ENCODE results near the gene CCNE1.

CCNE1 gene

DNA sequence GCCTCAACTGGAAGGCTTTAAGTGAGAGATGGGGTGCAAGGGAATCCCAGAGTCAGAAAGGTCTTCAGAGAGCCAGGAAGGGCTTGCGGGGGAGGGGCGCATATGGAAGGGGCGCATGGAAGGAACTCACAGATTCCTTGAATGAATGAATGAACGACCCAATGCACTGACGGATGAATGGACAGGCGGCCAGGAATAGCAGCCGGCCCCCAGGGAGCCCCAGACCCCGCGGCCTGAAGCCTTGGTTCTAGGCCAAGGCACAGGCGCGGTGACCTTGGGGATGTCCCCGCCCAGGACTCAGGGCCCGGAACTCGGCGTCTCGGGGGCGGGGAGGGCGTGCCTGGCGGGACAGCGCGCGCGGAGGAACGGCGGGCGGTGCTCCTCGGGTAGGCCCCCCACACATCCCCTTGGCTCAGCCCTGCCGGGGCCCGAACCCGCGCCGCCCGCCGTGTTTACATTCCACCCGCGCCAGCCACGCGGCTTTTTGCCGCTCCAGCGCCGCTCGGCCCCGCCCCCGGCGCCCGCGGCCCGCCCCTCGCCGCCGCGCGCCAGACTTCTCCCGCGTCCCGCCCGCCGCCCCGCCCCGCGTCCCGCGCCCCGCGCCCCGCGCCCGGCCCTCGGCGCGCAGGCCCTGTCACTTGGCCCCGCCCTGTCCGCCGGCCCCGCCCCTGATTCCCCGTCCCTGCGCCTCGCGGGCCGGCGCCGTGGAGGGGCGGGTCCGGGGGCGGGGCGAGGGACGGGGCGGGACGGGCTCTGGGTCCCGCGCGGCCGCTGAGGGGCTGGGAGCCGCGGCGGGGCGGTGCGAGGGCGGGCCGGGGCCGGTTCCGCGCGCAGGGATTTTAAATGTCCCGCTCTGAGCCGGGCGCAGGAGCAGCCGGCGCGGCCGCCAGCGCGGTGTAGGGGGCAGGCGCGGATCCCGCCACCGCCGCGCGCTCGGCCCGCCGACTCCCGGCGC lies at the start of gene CCNE1:
TSS of gene CCNE1 (plus strand) at position 867 of the 955 bp plus-strand sequence. CDS start 565 bp downstream, outside the sequence.
- DNase-seq (ENCODE audit: low spot score): peak; percentile 93

DNA sequence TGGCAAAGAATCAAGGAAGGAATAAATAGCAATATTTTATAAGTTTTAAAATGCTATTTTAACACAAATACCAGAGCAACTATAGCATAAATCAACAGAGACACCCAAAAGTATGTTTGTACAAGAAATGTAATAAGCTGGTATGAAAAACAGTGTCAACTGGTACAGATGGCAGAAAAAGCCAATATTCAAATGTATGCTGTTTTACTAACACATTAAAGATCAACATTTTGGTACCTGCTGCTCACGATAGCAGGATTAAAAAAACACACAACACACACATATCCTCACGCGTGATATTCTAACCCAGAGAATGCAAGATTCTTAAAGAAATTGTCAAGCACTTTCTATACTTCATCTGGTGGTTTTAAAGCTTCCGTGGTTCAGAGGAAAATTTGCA lies 48.6 kb upstream of the CCNE1 start:
- no peak for DNase-seq (ENCODE audit: low spot score)

- DNase-seq (ENCODE audit: low spot score): no peak
Measured at GRCh38 chr19:29764361-29764760, 47.4 kb upstream of the CCNE1 start.

- no peak for DNase-seq (ENCODE audit: low spot score)
Measured at GRCh38 chr19:29766100-29766499, 45.7 kb upstream of the CCNE1 start.

- no peak for DNase-seq (ENCODE audit: low spot score)
Measured at GRCh38 chr19:29767039-29767735, 44.6 kb upstream of the CCNE1 start.

DNA sequence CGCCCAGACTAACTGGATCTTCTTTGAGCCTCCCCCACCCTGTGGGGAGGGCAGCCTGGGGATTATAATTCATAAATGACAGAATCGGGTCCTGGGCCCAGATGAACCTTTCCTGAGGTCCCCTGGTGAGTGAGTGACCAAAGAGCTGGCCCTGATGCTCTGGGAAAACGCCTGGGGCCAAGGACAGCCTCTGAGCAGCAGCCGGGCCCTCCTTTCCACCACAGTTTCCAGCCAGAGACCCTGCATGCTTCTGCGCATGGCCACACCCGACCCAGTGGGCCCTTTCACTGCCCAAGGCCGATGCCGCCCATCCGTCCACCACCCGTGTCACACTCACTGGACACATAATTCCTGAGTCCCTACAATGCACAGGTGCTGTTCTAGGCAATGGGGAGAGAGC lies 43.6 kb upstream of the CCNE1 start:
- no peak for DNase-seq (ENCODE audit: low spot score)

DNA sequence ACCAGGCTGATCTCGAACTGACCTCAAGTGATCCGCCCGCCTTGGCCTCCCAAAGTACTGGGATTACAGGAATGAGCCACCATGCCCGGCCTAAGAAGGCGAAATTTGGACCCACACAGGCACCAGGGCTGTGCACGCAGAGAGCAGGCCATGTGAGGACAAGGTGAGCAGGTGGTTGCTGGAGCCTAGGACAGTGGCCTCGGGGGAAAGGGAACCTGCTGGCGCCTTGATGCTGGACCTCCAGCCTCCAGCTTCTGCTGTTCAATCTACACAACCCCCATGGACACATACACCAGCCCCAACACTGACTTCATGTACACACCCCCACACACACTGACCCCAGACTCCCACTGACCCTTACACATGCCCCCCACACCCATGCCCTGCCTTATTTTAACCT lies 41.8 kb upstream of the CCNE1 start:
- no peak for DNase-seq (ENCODE audit: low spot score)

GRCh38 chr19:29770648-29771047 lies 41.1 kb upstream of the CCNE1 start:
- no peak for DNase-seq (ENCODE audit: low spot score)

DNA sequence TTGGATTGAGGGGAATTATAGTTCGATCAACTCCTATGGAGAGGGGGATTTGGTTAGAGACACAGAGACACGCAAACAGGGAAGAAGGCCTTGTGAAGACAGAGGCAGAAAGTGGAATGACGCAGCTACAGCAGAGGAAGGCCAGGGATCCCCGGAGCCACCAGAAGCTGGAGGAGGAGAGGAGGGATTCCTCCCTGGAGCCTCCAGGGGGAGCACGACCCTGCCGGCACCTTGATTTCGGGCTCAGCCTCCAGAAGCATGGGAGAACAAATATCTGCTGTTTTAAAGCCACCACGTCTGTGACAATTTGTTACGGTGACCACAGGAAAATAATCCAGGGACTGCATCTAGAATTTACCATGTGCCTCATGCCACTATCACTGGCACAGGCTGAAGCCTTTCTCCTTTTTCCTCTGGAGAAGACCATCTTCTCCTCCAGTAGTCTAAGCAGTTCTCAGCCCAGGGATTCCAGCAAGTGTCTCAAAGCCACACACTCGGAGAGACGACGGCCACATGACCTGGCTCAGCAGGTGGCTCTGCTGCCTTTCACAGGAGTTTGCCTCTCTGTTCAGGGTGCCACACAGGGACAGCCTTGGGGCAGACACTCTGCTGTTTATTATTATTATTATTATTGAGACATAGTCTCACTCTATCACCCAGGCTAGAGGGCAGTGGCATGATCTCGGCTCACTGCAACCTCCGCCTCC lies 39.9 kb upstream of the CCNE1 start:
- DNase-seq (ENCODE audit: low spot score): peak; percentile 52

GRCh38 chr19:29772696-29773095 lies 39.1 kb upstream of the CCNE1 start:
- DNase-seq (ENCODE audit: low spot score): no peak

DNA sequence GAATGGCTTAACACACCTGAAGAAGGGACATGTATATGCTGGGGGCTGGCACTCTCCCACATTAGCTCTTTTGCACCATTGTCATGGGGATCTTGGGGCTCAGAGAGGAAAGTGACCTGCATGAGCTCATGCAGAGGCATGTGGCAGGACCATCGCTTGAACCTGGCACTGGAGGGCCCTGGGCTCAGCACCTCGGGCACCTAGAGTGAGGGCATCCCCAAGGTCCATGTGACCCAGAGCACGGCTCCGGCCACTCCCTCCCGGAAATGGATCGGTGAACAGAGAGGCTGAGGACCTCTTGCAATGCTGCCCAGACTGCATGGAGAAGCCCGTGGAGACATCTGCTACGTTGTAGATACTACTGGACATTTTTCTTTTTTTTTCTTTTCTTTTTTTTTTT lies 38.6 kb upstream of the CCNE1 start:
- no peak for DNase-seq (ENCODE audit: low spot score)

DNA sequence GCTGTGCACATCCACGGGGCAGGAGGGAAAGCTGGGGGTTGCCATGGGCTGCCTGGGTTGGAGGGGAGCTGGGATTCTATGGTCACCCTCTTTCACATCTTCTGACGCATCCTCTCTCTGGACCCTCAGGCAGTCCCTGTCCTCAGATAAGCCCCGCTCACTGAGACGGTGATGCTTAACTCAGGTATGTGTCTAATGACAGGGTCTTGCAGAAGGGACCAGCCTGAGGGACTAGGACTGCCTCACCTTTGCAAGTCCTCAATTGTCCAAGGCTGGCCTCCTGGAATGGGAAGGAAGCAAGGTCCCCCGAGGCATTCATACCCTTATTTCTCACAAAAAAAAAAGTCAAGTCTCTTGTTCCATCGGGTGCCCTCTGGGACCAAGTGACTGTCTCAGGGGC lies 37.7 kb upstream of the CCNE1 start:
- DNase-seq (ENCODE audit: low spot score): no peak

GRCh38 chr19:29777781-29778309 lies 33.9 kb upstream of the CCNE1 start:
- no peak for DNase-seq (ENCODE audit: low spot score)

- no peak for DNase-seq (ENCODE audit: low spot score)
Measured at GRCh38 chr19:29779921-29780320, 31.9 kb upstream of the CCNE1 start.

DNA sequence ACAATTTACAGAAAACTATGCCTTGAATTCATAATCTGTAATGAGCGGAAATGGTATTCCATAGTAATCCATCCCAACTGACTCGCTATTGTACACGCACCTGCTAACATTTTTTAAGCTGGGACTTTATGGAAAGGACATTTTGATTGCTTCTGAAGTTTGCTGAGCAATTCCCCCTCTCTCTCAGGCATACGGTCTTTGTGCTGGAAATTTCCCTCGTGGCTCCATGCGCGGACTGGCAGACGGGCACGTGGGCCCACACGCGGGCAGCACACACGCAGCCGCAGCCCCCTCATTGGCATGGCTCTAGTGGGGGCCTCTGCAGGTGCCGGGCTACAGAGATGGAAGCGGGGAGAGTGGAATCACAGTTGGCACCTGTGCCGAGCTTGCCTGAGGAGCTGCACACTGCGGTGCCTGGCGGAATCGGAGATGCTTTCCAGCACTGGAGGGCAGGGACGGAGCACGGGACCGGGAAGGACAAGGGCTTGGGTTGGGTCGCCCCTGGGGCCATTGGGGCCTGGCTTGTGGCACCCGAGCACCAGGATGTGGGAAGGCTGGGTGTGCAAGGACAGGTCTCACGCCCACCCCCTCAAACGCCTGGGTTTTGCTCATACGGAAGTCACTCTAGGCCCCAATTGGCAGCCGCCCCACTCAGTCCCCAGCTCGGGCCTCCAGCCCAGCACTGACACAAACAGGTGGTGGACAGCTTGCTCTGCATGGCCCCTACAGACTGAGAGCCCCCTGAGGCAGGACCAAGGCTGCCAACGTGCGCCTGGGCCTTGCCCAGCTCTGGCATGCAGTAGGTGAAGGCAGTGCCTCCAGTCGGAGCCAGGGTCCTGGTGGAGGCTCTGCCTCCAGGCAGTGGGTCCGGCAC lies 30.2 kb upstream of the CCNE1 start:
- no peak for DNase-seq (ENCODE audit: low spot score)

- no peak for DNase-seq (ENCODE audit: low spot score)
Measured at GRCh38 chr19:29782260-29782580, 29.6 kb upstream of the CCNE1 start.

- no peak for DNase-seq (ENCODE audit: low spot score)
Measured at GRCh38 chr19:29783627-29784190, 28.1 kb upstream of the CCNE1 start.

DNA sequence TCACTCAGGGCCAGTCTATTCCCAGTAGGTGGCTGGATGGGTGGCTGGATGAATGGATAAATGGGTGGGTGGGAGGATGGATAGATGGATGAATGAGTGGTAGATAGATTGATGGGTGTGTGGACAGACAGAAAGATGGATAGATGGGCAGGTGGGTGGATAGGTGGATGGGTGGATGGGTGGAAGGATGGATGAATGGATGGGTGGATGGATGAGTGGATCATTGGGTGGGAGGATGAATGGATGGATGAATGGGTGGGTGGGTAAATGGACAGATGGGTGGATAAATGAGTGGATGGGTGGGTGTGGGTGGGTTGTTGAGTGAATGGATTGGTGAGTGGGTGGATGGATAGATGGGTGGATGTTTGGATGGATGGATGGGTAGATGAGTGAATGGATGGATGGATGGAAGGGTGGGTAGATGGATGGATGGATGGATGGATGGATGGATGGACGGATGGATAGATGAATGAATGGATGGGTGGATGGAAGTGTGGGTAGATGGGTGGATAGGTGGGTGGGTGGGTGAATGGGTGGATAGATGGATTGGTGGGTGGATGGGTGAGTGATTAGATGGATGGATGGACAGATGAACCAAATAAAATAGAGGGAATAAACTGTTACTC lies 27.1 kb upstream of the CCNE1 start:
- no peak for DNase-seq (ENCODE audit: low spot score)

GRCh38 chr19:29785360-29785759 lies 26.4 kb upstream of the CCNE1 start:
- DNase-seq (ENCODE audit: low spot score): no peak

GRCh38 chr19:29785955-29786589 lies 25.7 kb upstream of the CCNE1 start:
- DNase-seq (ENCODE audit: low spot score): no peak

Data from Ammon's horn (tissue), 1 donor.